ENCODE measurements around the gene NUDCD3.

The NUDCD3 gene

GRCh38 chr7:44477938-44478337 lies 12.5 kb downstream of the NUDCD3 start:
- DNase-seq (ENCODE audit: low read depth): no peak

DNA sequence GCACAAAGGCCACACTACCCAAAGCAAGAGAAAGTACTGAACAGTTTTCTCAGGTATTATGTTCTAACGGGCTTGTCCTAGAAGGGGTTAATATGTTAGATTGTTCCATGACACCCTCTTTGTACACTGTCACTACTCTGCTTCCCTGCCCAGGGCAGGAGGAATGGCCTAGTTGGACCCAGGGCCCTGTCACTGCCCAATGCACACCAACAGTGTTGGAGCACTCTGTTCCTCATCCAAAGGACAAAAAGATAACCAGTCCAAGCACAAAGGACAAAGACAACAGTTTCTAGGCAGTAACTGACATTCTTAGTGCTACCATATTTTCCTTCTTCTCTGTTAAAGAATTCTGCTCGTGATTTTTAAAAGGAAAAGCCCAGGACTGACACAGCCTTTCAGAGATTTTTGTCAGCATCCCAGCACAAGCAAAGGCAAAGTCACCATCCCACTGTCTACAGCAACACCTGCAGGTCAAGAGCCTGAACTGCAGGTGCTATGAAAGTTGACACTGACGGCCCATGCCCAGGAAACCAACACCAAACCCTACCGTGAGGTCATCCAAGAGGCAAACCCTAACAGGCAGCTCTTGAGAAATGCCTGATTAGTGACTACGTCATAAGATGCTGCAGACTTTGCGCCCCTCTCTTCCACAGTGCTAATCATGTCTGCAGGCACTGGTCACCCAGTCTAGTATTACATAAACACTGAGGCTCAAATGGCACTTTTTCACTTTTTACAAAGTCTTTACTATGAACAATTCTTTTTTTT lies 13.2 kb downstream of the NUDCD3 start:
- peak; percentile 65 for DNase-seq (ENCODE audit: low read depth)

- DNase-seq (ENCODE audit: low read depth): no peak
Measured at GRCh38 chr7:44476313-44476712, 14.1 kb downstream of the NUDCD3 start.

DNA sequence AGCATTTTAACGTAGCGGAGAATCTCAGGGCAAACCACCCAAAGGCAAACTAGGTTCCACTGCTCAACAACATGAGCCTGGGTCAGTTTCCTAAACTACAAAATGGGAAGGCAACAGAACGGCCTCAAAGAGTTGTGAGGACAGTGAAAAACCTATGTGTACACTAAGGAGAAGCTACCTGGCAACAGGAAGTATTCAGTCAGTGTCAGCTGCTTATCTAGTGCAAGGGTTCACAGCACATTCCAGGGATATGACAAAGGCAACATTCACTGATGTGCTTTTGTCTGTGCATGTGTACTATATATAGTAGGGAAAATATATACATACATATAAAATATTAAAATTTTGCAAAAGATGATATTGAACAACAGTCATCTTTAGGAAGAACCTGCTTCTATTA lies 17.2 kb downstream of the NUDCD3 start:
- DNase-seq (ENCODE audit: low read depth): no peak

GRCh38 chr7:44472843-44473242 lies 17.6 kb downstream of the NUDCD3 start:
- no peak for DNase-seq (ENCODE audit: low read depth)

DNA sequence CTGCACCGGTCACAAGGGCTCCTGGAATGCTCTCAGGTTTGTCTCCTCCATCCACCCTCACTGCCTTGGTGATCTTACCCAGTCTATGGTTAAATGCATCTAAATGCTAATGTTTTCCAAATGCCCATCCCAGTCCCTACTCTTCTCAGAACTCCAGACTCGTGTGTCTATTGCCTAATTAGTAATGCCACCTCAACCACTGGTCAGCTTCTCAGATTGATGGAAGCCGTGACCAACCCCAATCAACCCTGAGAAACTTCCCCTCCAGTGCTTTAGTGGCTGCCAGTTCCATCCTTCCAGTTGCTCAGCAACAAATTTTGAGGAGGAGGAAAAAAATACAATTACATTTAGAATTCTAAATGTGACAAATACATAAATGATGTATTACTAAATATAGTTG lies 18.6 kb downstream of the NUDCD3 start:
- no peak for DNase-seq (ENCODE audit: low read depth)

- no peak for DNase-seq (ENCODE audit: low read depth)
Measured at GRCh38 chr7:44471436-44471835, 19.0 kb downstream of the NUDCD3 start.

GRCh38 chr7:44470628-44471245 lies 19.7 kb downstream of the NUDCD3 start:
- no peak for DNase-seq (ENCODE audit: low read depth)

GRCh38 chr7:44470135-44470479 lies 20.4 kb downstream of the NUDCD3 start:
- no peak for DNase-seq (ENCODE audit: low read depth)

DNA sequence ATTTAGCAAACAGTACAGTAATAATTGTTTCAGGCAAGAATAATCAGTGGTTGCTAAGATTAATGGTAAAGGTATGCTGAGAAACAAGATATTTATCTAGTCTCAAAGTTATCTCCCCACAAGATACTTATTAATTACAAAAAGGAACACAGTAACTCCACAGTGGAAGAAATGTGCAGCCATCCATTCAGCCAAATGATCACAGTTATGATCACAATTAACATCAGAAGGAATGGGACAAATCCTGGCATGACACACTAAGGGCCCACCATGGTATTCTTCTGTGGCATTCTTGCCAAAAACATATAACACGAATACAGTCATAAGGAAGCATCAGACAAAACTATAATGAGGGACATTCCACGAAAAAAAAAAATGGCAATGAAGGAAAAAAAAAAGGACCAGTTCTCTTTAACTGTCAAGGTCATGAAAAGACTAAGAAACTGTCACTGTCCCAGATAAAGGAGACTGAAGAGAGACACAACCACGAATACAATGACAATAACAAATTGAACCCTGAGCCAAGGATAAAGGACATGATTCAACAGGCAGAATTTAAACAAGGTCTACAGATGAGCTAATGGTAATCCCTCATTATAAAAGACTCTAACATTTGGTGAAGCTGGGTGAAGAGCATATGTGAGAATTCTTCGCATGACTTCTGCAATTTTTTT lies 20.9 kb downstream of the NUDCD3 start:
- DNase-seq (ENCODE audit: low read depth): no peak

- DNase-seq (ENCODE audit: low read depth): no peak
Measured at GRCh38 chr7:44467217-44467548, 23.3 kb downstream of the NUDCD3 start.

- DNase-seq (ENCODE audit: low read depth): no peak
Measured at GRCh38 chr7:44466300-44467216, 23.9 kb downstream of the NUDCD3 start.

GRCh38 chr7:44465490-44465889 lies 25.0 kb downstream of the NUDCD3 start:
- DNase-seq (ENCODE audit: low read depth): no peak

DNA sequence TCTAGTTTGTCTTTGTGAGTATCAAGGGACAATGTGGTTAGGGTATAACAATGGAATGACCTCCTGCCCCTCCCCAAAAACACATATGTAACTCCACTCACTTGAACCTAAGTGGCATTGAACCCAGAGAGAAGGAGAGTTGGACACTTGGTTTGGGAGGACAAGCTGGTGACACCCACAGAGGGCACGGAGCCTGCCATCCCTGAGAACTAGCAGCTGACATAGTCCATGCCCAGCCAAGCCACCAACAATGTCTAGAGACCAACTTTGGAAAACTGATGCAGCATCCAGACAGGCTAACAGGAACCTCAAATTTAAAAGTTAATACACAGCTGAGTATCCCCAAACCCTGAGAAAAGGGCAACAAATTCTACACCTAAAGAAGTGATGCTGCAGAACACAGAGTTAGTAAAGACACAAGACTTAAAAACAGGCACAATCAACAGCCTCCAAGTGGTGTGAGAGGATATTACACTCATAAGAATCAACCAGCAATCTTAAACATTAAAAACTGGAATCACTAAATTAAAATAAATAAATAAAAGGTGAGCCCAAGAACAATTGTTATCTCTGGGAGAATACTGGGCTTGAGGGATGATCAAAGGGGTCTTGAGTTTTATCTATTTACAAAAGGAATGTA lies 27.2 kb downstream of the NUDCD3 start:
- no peak for DNase-seq (ENCODE audit: low read depth)

GRCh38 chr7:44461387-44461786 lies 29.1 kb downstream of the NUDCD3 start:
- peak; percentile 40 for DNase-seq (ENCODE audit: low read depth)

DNA sequence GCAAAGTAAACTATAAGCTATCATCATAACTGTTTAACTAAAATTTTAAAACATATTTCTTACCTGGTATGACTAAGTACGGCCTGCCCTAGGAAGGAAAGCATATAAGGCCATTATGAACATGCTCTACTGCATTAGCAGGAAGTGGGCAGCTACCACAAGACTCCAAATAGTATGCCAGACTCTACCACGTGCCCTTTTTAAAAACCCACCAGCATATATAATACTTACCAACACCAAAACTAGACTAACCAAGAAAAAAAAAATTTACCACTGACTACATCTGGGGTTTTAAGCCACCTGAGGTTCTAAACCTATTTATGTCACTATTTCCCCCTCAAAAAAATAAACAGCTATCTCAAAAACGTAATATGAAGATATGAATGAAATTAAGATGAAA lies 30.1 kb downstream of the NUDCD3 start:
- DNase-seq (ENCODE audit: low read depth): no peak

- no peak for DNase-seq (ENCODE audit: low read depth)
Measured at GRCh38 chr7:44455155-44455554, 35.3 kb downstream of the NUDCD3 start.

DNA sequence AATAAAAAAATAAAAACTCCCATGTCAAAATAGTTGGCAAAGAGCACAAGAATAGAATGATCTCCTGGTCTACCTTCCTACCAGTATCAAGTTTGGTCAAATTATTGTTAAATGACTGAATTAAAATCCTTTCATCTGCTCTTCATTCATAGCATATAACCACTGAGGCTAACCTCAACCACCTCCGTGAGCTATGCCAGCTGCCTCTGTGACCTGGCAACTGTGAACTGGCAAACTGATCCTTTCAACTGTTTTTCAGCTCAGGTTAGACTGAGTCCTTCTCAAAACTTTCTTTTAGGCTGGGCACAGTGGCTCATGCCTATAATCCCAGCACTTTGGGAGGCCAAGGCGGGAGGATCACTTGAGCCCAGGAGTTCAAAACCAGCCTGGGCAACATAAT lies 36.1 kb downstream of the NUDCD3 start:
- DNase-seq (ENCODE audit: low read depth): no peak

- DNase-seq (ENCODE audit: low read depth): no peak
Measured at GRCh38 chr7:44451123-44451522, 39.3 kb downstream of the NUDCD3 start.

DNA sequence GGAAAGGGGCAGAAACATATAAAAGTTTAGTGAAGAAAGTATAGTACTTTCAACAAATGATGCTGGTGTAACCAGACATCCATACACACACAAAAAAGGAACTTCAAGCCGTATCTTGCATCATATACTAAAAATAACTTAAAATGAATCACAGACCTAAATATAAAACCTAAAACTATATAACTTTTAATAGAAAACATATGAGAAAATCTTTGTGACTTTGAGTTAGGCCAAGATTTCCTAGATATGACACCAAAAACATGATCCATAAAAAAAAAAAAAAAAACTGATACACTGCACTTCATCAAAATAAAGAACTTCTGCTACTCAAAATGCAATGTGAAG lies 40.9 kb downstream of the NUDCD3 start:
- no peak for DNase-seq (ENCODE audit: low read depth)

DNA sequence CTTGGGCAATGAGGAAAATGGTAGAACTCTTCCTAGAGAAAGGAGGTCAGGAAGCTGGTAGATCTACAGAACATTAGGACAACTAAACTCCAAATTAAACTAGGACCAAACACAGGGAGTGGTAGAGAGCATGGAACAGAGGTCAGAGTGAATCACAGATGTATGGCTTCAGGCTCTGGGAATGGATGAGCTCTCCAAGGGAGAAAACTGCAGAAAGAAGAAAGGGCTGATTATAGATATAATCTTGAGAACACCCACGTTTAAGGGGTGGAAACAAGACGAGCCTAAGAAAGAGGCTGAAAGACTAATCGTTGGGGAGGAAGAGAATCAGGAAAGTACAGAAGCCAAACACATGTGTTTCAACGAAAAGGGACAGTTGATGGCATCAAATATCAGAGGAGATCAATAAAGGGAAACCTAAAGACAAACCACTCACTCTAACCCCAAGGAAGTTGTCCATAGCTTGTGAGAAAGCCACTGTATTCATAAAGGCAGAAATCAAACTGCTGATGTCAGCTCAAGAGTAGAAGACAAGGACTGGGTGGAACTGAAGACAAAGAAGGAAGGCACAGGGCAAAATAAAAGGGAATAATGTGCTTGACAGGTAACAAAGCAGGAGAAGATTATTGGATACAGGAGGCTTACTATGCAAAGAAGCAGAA lies 41.4 kb downstream of the NUDCD3 start:
- DNase-seq (ENCODE audit: low read depth): no peak
